Nephron (organoid): Measurements from ENCODE around the gene DDX52.

ENCODE experiments used
- H3K27ac Mint-ChIP-seq, 3 experiments: 2 replicates each; pipeline ENCODE4 v1.8.0; 2020; ENCODE audit warnings: mixed read lengths in 3 of 3, mild to moderate bottlenecking in 2 of 3, moderate library complexity in 1 of 3
- H3K27me3 Mint-ChIP-seq: 2 replicates; pipeline ENCODE4 v1.8.0; 2021; ENCODE audit warnings: low read depth, mild to moderate bottlenecking, moderate library complexity, mixed read lengths
- H3K36me3 Mint-ChIP-seq: 2 replicates; pipeline ENCODE4 v1.8.0; 2020; ENCODE audit warnings: low read depth, mixed read lengths
- H3K4me1 Mint-ChIP-seq: 2 replicates; pipeline ENCODE4 v1.8.0; 2020; ENCODE audit warnings: mixed read lengths
- H3K4me3 Mint-ChIP-seq, 3 experiments: 2 replicates each; pipeline ENCODE4 v1.8.0; 2020; ENCODE audit warnings: mild to moderate bottlenecking in 3 of 3, mixed read lengths in 3 of 3, moderate library complexity in 2 of 3
- H3K9me3 Mint-ChIP-seq: 2 replicates; pipeline ENCODE4 v1.8.0; 2020; ENCODE audit warnings: mixed read lengths
- TF ChIP-seq, protein P1 (sequence below), 3 experiments: fragments of 200-600 bp; sonication (generic); IDR thresholded peaks; one replicate each; pipeline ENCODE4 v1.5.0; 2021; ENCODE audit warnings: antibody characterized with exemption in 3 of 3; ENCODE audit not compliant: unreplicated experiment in 3 of 3

Gene DDX52

DNA sequence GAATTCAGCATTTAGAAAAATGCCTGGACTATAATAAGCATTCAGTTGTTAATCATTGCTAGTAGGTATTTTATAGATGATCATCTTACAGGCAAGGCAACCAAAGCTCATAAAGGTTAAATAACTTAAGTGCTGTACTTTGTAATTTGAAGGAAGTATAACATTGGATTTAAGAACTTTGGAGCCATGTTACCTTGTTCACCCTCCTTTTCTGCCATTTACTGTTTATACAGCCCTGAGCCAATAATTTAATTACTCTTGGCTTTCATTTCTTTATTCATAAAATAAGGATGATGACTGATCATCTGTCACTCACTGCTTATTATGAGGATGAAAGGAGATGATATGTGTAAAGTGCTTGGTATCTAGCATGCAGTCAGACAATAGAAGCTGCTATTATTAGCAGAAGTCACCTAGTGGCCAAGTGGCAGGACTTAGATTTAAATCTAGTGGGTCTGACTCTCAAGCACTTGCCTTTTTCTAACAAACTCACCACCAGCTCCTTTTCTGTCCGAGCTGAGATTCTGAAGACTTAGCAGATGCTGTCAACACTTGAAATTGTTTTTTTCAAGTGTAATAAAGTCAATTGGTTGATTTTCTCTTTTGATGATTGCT is 18.3 kb upstream of the DDX52 start:
- no peaks in the 10 kb centered on the region for H3K9me3 Mint-ChIP-seq
- H3K36me3 Mint-ChIP-seq = no peaks in the 10 kb centered on the region
- no peak overlapping the region for H3K27ac Mint-ChIP-seq
- H3K4me3 Mint-ChIP-seq = no peak overlapping the region
- no peaks in the 10 kb centered on the region for H3K27me3 Mint-ChIP-seq
- TF ChIP-seq, protein P1, sequence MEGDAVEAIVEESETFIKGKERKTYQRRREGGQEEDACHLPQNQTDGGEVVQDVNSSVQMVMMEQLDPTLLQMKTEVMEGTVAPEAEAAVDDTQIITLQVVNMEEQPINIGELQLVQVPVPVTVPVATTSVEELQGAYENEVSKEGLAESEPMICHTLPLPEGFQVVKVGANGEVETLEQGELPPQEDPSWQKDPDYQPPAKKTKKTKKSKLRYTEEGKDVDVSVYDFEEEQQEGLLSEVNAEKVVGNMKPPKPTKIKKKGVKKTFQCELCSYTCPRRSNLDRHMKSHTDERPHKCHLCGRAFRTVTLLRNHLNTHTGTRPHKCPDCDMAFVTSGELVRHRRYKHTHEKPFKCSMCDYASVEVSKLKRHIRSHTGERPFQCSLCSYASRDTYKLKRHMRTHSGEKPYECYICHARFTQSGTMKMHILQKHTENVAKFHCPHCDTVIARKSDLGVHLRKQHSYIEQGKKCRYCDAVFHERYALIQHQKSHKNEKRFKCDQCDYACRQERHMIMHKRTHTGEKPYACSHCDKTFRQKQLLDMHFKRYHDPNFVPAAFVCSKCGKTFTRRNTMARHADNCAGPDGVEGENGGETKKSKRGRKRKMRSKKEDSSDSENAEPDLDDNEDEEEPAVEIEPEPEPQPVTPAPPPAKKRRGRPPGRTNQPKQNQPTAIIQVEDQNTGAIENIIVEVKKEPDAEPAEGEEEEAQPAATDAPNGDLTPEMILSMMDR (IDR thresholded peaks at IDR 0.05; ENCODE audit: unreplicated experiment in 3 of 3) = no peak
- no peaks in the 10 kb centered on the region for H3K4me1 Mint-ChIP-seq

DNA sequence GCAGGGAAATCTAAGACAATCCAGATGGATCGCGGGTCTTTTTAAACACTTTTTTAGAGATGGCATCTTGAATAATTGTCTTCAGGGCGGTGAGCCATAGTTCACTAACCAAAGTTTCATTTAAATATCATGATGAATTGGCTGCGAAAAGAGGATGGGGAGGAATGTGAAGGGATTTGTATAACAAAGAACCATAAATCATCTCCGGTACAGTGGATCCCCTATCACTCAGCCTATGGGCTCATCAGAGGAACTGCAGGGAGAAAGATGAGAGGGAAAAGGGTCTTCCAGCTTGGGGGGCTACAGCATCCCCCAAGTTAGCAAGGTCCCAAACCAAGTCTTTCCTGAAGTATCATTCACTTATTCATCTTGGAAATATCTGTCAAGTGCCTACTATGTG is 16.7 kb upstream of the DDX52 start:
- Mint-ChIP-seq H3K27me3 (no peaks in the 10 kb centered on the region), H3K4me3 (no peak overlapping the region), H3K27ac (no peak overlapping the region), H3K4me1 (no peaks in the 10 kb centered on the region), H3K9me3 (no peaks in the 10 kb centered on the region), H3K36me3 (no peaks in the 10 kb centered on the region)
- TF ChIP-seq, protein P1 (IDR thresholded peaks at IDR 0.05; ENCODE audit: unreplicated experiment in 3 of 3) = no peak

DNA sequence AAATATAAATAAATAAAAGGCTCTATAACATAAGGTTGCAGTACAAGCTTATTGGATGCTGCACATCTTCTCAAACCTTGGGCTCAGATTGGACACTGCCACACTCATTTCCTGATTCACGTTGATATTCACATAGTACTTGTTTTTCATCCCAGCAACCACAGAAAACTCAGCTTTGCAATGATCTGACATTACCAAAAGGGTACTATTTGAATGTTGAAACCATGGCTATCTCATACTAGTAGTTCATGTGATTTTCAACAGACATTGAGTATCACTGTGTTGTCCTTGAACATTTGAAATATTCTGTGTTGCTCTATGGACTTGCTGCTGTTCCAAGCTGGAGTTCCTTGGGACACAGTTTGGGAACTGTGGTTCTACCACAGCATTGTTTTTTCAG is 14.0 kb upstream of the DDX52 start:
- Mint-ChIP-seq H3K27me3 (peaks cover 6% of the 10 kb centered on the region), H3K9me3 (no peaks in the 10 kb centered on the region)

DNA sequence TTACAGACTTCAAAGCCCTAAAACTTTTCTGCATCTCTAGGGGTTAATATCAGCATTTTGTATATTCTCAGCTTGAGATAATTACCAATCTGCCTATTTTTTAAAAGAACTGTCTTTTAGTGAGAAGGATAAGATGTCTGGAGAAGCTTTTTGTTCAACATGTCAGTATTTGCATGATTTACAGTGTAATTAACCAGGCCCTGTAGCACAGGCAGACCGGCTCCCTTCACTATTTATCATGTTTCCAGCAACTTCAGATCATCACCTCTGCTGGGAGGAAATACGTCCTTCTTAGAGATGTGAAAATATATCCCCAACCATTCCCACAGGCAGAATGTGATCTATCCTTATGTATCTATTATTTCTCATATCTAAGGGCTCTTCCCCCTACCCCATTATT is 8.6 kb upstream of the DDX52 start:
- H3K36me3 Mint-ChIP-seq = no peaks in the 10 kb centered on the region
- TF ChIP-seq, protein P1 (IDR thresholded peaks at IDR 0.05; ENCODE audit: unreplicated experiment in 3 of 3) = no peak
- H3K4me3 Mint-ChIP-seq = no peak overlapping the region
- no peak overlapping the region for H3K27ac Mint-ChIP-seq
- no peaks in the 10 kb centered on the region for H3K4me1 Mint-ChIP-seq
- no peaks in the 10 kb centered on the region for H3K9me3 Mint-ChIP-seq
- peaks cover 30% of the 10 kb centered on the region for H3K27me3 Mint-ChIP-seq

More for the DNA sequence above, 14.0 kb upstream of the DDX52 start:
- no peak overlapping the region for H3K4me3 Mint-ChIP-seq
- H3K36me3 Mint-ChIP-seq = no peaks in the 10 kb centered on the region
- TF ChIP-seq, protein P1 (IDR thresholded peaks at IDR 0.05; ENCODE audit: unreplicated experiment in 3 of 3) = no peak
- H3K4me1 Mint-ChIP-seq = no peaks in the 10 kb centered on the region
- no peak overlapping the region for H3K27ac Mint-ChIP-seq

DNA sequence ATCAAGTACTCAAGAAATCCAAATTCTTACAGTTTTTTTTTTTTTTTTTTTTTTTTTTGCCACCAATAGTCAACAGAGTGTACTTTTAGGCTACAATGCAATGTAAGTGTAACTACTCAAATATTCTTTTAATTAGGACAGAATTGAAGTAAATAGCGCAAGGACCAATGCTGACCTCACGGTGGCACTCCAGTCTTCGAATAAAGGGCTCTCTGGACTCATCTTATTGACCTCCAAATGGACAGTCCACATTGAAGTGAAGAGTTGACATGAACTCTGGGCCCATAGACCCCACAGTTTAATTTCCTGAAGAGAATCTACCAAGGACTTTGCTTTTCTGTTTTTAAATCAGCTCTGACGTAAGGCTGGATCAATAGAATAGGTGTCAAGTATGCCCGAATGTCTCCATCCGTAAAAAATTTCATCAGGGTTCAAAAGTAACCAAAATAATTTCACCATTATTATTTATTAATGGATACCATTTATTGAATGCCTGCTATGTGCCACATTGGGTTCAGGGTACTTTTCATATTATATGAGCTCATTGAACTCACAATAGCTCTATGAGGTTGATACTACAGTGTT is 7.3 kb upstream of the DDX52 start:
- Mint-ChIP-seq H3K9me3 (no peaks in the 10 kb centered on the region), H3K36me3 (no peaks in the 10 kb centered on the region), H3K4me3 (no peak overlapping the region), H3K4me1 (no peaks in the 10 kb centered on the region), H3K27ac (no peak overlapping the region), H3K27me3 (peaks cover 43% of the 10 kb centered on the region)
- TF ChIP-seq, protein P1 (IDR thresholded peaks at IDR 0.05; ENCODE audit: unreplicated experiment in 3 of 3) = peak; percentile 46 to 61 (median 47)

DNA sequence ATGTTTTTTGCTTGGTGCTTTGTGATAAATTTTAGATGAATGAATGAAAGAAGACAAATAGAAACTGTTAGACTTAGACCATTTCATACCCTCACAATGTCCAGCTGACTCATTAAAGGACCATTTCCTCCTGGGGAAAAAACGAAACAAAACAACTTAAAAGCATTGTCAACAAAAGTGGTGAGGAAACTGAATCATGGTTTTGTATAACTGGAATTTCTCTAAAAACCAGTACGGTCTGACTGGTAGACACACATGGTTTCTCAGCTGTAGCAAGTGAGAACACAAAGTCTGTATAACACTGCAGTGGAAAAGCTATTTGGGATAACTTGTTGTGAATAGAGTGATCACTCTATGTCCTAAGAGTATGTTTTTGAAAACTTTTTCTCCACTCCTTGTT is 5.3 kb upstream of the DDX52 start:
- Mint-ChIP-seq H3K27me3 (peaks cover 54% of the 10 kb centered on the region), H3K9me3 (no peaks in the 10 kb centered on the region), H3K36me3 (no peaks in the 10 kb centered on the region), H3K4me1 (peaks cover 4% of the 10 kb centered on the region), H3K27ac (no peak overlapping the region), H3K4me3 (no peak overlapping the region)
- TF ChIP-seq, protein P1 (IDR thresholded peaks at IDR 0.05; ENCODE audit: unreplicated experiment in 3 of 3) = no peak
